ENCODE results near the gene AADACL2. TPM values are rescaled to one million over a fixed set of nuclear protein-coding genes. Genes with fewer than 3 reads are reported as not detected.

Gene AADACL2
- total RNA-seq, 1 experiment from 2014 or later, result not detected

DNA sequence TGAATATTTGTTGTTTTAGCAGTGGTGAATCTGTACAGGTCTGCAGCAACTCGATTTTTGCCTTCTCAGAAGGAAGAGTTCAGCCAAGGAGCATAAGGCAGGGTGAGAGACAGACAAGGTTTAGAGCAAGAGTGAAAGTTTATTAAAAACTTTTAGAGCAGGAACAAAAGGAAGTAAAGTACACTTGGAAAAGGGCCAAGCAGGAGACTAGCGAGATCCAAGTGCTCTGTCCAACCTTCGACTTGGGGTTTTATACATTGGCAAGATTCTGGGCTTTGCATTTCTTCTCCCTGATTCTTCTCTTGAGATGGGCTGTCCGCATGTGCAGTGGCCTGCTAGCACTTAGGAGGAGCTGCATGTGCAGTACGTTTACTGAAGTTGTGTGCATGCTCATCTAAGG, 46.7 kb upstream of the AADACL2 start:
- Mint-ChIP-seq H3K36me3 (ENCODE audit: insufficient read depth, unreplicated experiment) (no peaks in the 10 kb centered on the region), H3K4me3 (ENCODE audit: unreplicated experiment) (no peak overlapping the region), H3K27me3 (ENCODE audit: insufficient read depth, unreplicated experiment) (no peaks in the 10 kb centered on the region), H3K4me1 (ENCODE audit: low read depth, unreplicated experiment) (no peaks in the 10 kb centered on the region), H3K27ac (ENCODE audit: unreplicated experiment) (no peak overlapping the region), H3K9me3 (ENCODE audit: unreplicated experiment) (no peaks in the 10 kb centered on the region)
- ChIA-PET CTCF (interaction anchor here (0.6 kb wide), 1 partner anchor 428 kb away, joined by 5 read pairs; no protein-coding TSS in a partner anchor), POLR2A (no interaction called here)
- Histone ChIP-seq H3K4me1 (no peaks in the 10 kb centered on the region), H3K4me3 (ENCODE audit: low read depth, low read length) (no peak overlapping the region), H3K27me3 (replicated peaks; ENCODE audit: control insufficient read depth, insufficient read depth, low read length) (no peaks in the 10 kb centered on the region), H3K9me3 (no peaks in the 10 kb centered on the region), H3K36me3 (ENCODE audit: control insufficient read depth, insufficient read depth, low read length) (no peaks in the 10 kb centered on the region)
- no peak for TF ChIP-seq CTCF (IDR thresholded peaks at IDR 0.05; ENCODE audit: insufficient read depth in 1 of 2, low read depth in 1 of 2, low read length in 1 of 2, severe bottlenecking in 1 of 2, unreplicated experiment in 1 of 2)
- intact Hi-C loops (cut with micrococcal nuclease; ENCODE audit: unreplicated experiment), result no loop called here
- DNase-seq, result no peak
- BruUV-seq (replicated peaks), result no TSS peak

- CTCF ChIA-PET, result no interaction called here
- Histone ChIP-seq H3K4me3 (ENCODE audit: low read depth, low read length) (no peak overlapping the region), H3K36me3 (ENCODE audit: control insufficient read depth, insufficient read depth, low read length) (no peaks in the 10 kb centered on the region), H3K9me3 (no peaks in the 10 kb centered on the region), H3K27me3 (replicated peaks; ENCODE audit: control insufficient read depth, insufficient read depth, low read length) (no peaks in the 10 kb centered on the region), H3K4me1 (no peaks in the 10 kb centered on the region)
- H3K4me1 Mint-ChIP-seq (ENCODE audit: low read depth, unreplicated experiment), result no peaks in the 10 kb centered on the region
- DNase-seq, result no peak
- H3K27ac Mint-ChIP-seq (ENCODE audit: unreplicated experiment), result no peak overlapping the region
- H3K9me3 Mint-ChIP-seq (ENCODE audit: unreplicated experiment), result no peaks in the 10 kb centered on the region
- no peak overlapping the region for H3K4me3 Mint-ChIP-seq (ENCODE audit: unreplicated experiment)
- intact Hi-C loops (cut with micrococcal nuclease; ENCODE audit: unreplicated experiment), result no loop called here
- POLR2A ChIA-PET, result no interaction called here
- BruUV-seq (replicated peaks), result no TSS peak
- H3K36me3 Mint-ChIP-seq (ENCODE audit: insufficient read depth, unreplicated experiment), result no peaks in the 10 kb centered on the region
- H3K27me3 Mint-ChIP-seq (ENCODE audit: insufficient read depth, unreplicated experiment), result no peaks in the 10 kb centered on the region
- no peak for TF ChIP-seq CTCF (IDR thresholded peaks at IDR 0.05; ENCODE audit: insufficient read depth in 1 of 2, low read depth in 1 of 2, low read length in 1 of 2, severe bottlenecking in 1 of 2, unreplicated experiment in 1 of 2)
These were observed 45.2 kb upstream of the AADACL2 start for GRCh38 chr3:151688571-151688970.

GRCh38 chr3:151690645-151691044, 43.1 kb upstream of the AADACL2 start:
- BruUV-seq (replicated peaks), result no TSS peak
- Mint-ChIP-seq H3K36me3 (ENCODE audit: insufficient read depth, unreplicated experiment) (no peaks in the 10 kb centered on the region), H3K4me3 (ENCODE audit: unreplicated experiment) (no peak overlapping the region), H3K4me1 (ENCODE audit: low read depth, unreplicated experiment) (no peaks in the 10 kb centered on the region), H3K9me3 (ENCODE audit: unreplicated experiment) (no peaks in the 10 kb centered on the region), H3K27ac (ENCODE audit: unreplicated experiment) (no peak overlapping the region), H3K27me3 (ENCODE audit: insufficient read depth, unreplicated experiment) (no peaks in the 10 kb centered on the region)
- no peaks in the 10 kb centered on the region for H3K4me1 ChIP-seq
- ChIA-PET CTCF (no interaction called here), POLR2A (no interaction called here)
- H3K27me3 ChIP-seq (replicated peaks; ENCODE audit: control insufficient read depth, insufficient read depth, low read length), result no peaks in the 10 kb centered on the region
- H3K9me3 ChIP-seq, result no peaks in the 10 kb centered on the region
- DNase-seq, result no peak
- intact Hi-C loops (cut with micrococcal nuclease; ENCODE audit: unreplicated experiment), result no loop called here
- H3K4me3 ChIP-seq (ENCODE audit: low read depth, low read length), result no peak overlapping the region
- H3K36me3 ChIP-seq (ENCODE audit: control insufficient read depth, insufficient read depth, low read length), result no peaks in the 10 kb centered on the region
- no peak for TF ChIP-seq CTCF (IDR thresholded peaks at IDR 0.05; ENCODE audit: insufficient read depth in 1 of 2, low read depth in 1 of 2, low read length in 1 of 2, severe bottlenecking in 1 of 2, unreplicated experiment in 1 of 2)
